Measurements from ENCODE around the gene ZDHHC12. TPM values are rescaled to one million over a fixed set of nuclear protein-coding genes. Genes with fewer than 3 reads are reported as not detected.

ZDHHC12 gene
- total and polyA plus RNA-seq, 2 of the 13 experiments (the other 11 are each of a cell fraction or from before 2014, with no cell fraction given), result 25.4 to 28.0 TPM

DNA sequence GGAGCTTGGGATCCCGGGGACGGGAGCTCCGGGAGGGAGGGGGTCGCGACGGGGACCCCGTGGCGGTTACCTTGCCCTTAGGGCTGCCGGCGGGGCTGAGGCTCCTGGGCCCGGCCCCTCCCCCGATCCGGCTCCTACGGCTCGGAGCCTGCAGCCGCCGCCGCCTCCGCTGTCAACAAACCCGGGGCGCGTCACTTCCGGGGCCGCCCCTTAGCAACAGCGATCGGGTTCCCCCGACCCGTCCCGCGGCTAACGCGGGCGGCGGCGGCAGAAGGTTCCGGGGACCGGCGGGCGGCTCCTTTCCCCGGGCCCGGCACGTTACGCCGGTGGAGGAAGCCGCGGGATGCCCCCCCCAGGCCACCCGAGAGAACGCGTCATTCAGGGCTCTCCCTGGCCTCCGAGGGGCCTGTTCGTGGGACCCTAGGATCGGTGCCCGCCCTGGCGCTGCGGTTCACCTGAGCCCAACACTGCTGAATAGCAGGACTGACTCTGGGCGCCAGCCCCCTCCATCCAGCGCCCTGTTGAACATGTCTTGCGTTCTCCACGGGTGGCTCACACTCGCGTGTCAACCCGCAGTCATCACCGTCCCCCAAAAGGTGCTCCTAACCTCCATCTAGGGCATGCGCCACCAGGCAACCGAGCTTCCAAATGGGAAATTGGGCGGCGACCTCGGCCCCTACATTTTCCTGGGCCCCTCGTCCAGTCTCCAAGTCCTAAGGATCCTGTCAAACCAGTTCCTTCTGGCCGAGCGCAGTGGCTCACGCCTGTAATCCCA is 48.0 kb upstream of the ZDHHC12 start, which contains the start of gene ZER1 (continued):
- TF ChIP-seq BORCS8-MEF2B (CRISPR knock-in tag; IDR thresholded peaks at IDR 0.05) (peak; percentile 86), TMF1 (CRISPR knock-in tag; IDR thresholded peaks at IDR 0.05; ENCODE audit: low read depth) (peak; percentile 89; the same call in 1 of the 2 replicates), POLR2G (IDR thresholded peaks at IDR 0.05; ENCODE audit: low read depth, low read length) (peak; percentile 74), ZSCAN21 (CRISPR knock-in tag; IDR thresholded peaks at IDR 0.05; ENCODE audit: borderline replicate concordance) (peak; percentile 86), ZNF205 (CRISPR knock-in tag; IDR thresholded peaks at IDR 0.05) (peak; percentile 83), ZNF20 (CRISPR knock-in tag; IDR thresholded peaks at IDR 0.05) (no peak; the same call in 1 of the 2 replicates), ZSCAN25 (CRISPR knock-in tag; IDR thresholded peaks at IDR 0.05) (peak; percentile 79), TCF12 (IDR thresholded peaks at IDR 0.05) (no peak), TCF12 (CRISPR knock-in tag; IDR thresholded peaks at IDR 0.05) (0 out of 2 replicates have a peak, but pooled peaks have one; percentile 70), CBX2 (IDR thresholded peaks at IDR 0.05; ENCODE audit: low read depth, low read length) (no peak), CBX2 (CRISPR knock-in tag; IDR thresholded peaks at IDR 0.05; ENCODE audit: low read depth) (no peak), ZNF160 (CRISPR knock-in tag; IDR thresholded peaks at IDR 0.05) (0 out of 2 replicates have a peak, but pooled peaks have one; percentile 32), ZFP36L1 (CRISPR knock-in tag; IDR thresholded peaks at IDR 0.05) (peak; percentile 80; the same call in 1 of the 2 replicates), MXI1 (IDR thresholded peaks at IDR 0.05; ENCODE audit: borderline replicate concordance, low read depth, low read length) (peak; percentile 82; the same call in 1 of the 3 replicates), NFATC3 (CRISPR knock-in tag; IDR thresholded peaks at IDR 0.05) (peak; percentile 74; the same call in 1 of the 2 replicates), TGIF2 (CRISPR knock-in tag; IDR thresholded peaks at IDR 0.05) (peak; percentile 55), NFKBIZ (CRISPR knock-in tag; IDR thresholded peaks at IDR 0.05) (peak; percentile 69; the same call in 1 of the 2 replicates)
- TF ChIP-seq, protein P1, sequence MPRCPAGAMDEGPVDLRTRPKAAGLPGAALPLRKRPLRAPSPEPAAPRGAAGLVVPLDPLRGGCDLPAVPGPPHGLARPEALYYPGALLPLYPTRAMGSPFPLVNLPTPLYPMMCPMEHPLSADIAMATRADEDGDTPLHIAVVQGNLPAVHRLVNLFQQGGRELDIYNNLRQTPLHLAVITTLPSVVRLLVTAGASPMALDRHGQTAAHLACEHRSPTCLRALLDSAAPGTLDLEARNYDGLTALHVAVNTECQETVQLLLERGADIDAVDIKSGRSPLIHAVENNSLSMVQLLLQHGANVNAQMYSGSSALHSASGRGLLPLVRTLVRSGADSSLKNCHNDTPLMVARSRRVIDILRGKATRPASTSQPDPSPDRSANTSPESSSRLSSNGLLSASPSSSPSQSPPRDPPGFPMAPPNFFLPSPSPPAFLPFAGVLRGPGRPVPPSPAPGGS (CRISPR knock-in tag; IDR thresholded peaks at IDR 0.05), result peak; percentile 92
- TF ChIP-seq, protein P2, sequence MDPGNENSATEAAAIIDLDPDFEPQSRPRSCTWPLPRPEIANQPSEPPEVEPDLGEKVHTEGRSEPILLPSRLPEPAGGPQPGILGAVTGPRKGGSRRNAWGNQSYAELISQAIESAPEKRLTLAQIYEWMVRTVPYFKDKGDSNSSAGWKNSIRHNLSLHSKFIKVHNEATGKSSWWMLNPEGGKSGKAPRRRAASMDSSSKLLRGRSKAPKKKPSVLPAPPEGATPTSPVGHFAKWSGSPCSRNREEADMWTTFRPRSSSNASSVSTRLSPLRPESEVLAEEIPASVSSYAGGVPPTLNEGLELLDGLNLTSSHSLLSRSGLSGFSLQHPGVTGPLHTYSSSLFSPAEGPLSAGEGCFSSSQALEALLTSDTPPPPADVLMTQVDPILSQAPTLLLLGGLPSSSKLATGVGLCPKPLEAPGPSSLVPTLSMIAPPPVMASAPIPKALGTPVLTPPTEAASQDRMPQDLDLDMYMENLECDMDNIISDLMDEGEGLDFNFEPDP (CRISPR knock-in tag; conservative IDR thresholded peaks at IDR 0.05), result no peak
- TF ChIP-seq, protein P3, sequence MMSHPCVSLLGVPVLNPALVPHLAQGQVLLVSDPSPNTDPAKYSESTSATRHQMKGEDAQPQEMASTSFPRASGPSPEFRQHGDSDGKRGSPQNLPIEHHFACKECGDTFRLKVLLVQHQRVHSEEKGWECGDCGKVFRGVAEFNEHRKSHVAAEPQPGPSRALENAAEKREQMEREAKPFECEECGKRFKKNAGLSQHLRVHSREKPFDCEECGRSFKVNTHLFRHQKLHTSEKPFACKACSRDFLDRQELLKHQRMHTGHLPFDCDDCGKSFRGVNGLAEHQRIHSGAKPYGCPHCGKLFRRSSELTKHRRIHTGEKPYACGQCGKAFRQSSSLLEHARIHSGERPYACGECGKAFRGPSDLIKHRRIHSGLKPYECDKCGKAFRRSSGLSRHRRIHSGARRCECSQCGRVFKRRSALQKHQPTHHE (CRISPR knock-in tag; IDR thresholded peaks at IDR 0.05; ENCODE audit: borderline replicate concordance), result no peak; the same call in 1 of the 2 replicates
- TF ChIP-seq, protein P4, sequence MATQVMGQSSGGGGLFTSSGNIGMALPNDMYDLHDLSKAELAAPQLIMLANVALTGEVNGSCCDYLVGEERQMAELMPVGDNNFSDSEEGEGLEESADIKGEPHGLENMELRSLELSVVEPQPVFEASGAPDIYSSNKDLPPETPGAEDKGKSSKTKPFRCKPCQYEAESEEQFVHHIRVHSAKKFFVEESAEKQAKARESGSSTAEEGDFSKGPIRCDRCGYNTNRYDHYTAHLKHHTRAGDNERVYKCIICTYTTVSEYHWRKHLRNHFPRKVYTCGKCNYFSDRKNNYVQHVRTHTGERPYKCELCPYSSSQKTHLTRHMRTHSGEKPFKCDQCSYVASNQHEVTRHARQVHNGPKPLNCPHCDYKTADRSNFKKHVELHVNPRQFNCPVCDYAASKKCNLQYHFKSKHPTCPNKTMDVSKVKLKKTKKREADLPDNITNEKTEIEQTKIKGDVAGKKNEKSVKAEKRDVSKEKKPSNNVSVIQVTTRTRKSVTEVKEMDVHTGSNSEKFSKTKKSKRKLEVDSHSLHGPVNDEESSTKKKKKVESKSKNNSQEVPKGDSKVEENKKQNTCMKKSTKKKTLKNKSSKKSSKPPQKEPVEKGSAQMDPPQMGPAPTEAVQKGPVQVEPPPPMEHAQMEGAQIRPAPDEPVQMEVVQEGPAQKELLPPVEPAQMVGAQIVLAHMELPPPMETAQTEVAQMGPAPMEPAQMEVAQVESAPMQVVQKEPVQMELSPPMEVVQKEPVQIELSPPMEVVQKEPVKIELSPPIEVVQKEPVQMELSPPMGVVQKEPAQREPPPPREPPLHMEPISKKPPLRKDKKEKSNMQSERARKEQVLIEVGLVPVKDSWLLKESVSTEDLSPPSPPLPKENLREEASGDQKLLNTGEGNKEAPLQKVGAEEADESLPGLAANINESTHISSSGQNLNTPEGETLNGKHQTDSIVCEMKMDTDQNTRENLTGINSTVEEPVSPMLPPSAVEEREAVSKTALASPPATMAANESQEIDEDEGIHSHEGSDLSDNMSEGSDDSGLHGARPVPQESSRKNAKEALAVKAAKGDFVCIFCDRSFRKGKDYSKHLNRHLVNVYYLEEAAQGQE (IDR thresholded peaks at IDR 0.05; ENCODE audit: borderline replicate concordance in 1 of 2, low read depth in 1 of 2, low read length in 2 of 2), result 0 out of 4 replicates have a peak, but pooled peaks of 1 of the 2 experiments have one; percentile 27

Data from HepG2 (cell line).